Measurements from ENCODE around the gene UXT.

UXT gene

DNA sequence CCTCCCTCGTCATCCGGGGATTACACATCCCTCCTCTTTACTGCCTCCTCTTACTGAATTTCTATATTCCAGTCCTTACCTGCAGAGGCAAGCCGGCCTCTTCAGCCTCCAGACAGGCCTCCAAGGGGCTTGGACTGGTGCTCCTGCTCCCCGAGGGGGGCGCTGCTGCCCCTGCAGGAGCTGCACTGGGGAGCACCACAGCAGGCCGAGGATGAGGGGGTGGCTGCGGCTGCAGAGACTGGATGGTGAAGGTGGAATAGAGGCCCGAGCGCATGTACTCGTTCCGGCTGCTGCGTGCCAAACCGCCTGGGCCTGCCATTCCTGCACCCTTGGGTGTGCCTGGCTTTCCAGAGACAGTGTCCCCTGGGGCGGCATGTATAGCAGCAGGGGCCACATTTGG lies 20.2 kb downstream of the UXT start:
- H3K4me3 ChIP-seq (ENCODE audit: low read depth, low read length), result no peak overlapping the region
- in situ Hi-C loops (cut with HindIII; ENCODE audit: low sequenced_read_pairs), result no loop called here
- no peak for DNase-seq (ENCODE audit: low read depth, low spot score)
- TF ChIP-seq, protein P1, sequence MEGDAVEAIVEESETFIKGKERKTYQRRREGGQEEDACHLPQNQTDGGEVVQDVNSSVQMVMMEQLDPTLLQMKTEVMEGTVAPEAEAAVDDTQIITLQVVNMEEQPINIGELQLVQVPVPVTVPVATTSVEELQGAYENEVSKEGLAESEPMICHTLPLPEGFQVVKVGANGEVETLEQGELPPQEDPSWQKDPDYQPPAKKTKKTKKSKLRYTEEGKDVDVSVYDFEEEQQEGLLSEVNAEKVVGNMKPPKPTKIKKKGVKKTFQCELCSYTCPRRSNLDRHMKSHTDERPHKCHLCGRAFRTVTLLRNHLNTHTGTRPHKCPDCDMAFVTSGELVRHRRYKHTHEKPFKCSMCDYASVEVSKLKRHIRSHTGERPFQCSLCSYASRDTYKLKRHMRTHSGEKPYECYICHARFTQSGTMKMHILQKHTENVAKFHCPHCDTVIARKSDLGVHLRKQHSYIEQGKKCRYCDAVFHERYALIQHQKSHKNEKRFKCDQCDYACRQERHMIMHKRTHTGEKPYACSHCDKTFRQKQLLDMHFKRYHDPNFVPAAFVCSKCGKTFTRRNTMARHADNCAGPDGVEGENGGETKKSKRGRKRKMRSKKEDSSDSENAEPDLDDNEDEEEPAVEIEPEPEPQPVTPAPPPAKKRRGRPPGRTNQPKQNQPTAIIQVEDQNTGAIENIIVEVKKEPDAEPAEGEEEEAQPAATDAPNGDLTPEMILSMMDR (IDR thresholded peaks at IDR 0.05; ENCODE audit: low read depth, low read length), result no peak

DNA sequence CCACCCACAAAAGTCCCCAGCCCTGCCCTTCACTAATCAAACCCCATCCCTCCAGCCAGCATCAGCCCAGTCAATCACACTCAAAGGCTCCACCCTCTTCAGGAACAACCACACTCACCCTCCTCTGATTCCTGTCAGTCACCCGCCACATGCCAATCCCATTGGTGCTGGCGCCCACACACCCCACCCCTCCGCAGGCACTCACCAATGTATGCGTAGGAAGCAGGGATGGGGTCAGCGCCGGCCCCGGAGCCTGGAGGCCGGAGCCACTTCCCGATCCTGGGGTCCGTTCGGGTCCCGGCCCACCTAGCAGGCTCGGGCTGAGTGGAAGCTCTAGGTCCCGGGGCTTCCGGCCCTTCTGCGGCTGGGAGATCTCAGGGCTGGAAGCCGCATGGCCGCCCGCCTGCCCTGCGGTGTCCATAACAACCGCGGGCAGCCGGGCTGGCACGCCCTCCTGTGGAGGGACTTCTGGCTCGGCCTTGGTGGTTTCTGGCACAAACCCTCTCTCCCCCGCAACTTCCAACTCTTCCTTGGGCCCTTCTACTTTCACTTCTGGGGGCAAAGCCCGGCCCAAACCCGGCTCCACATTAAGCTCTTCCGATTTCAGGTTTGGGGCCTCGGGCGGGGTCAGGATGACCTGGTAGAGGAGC lies 21.3 kb downstream of the UXT start:
- DNase-seq (ENCODE audit: low read depth, low spot score), result peak; percentile 54
- TF ChIP-seq, protein P1 (IDR thresholded peaks at IDR 0.05; ENCODE audit: low read depth, low read length), result peak; percentile 26
- peak overlapping the region; percentile 7 for H3K4me3 ChIP-seq (ENCODE audit: low read depth, low read length)
- in situ Hi-C loops (cut with HindIII; ENCODE audit: low sequenced_read_pairs), result no loop called here

DNA sequence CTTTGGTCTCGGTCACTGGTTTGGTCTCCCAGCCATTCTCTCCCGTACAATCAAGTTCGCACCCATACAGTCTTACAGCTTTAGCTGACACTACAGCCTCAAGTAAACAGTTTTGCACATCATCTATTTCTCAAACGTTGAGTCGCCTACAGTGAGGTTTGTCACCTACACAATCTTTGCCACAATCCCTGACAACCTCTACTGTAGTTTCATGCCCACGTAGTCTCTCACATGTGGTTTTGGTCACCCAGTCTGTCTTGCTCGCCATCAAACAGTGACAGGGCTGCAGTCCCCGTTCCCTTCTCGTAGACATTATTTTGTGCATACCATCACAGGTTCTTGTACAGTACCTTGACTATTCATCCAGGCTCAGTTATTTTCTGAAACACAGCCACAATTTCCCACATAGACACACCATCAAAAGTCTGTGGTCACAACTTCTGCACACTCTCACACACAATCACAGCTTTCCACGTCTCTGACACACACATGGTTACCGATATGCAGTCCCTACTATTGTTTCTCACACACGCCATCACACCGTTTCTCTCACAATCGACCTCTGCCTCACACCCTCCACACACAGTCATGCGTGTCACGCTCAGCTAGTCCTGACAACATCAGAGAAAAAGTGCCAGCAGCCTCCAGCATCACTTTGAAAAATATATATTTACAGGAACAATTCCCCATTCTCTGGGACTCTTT lies 24.0 kb downstream of the UXT start:
- DNase-seq (ENCODE audit: low read depth, low spot score), result no peak
- in situ Hi-C loops (cut with HindIII; ENCODE audit: low sequenced_read_pairs), result no loop called here
- TF ChIP-seq, protein P1 (IDR thresholded peaks at IDR 0.05; ENCODE audit: low read depth, low read length), result no peak
- H3K4me3 ChIP-seq (ENCODE audit: low read depth, low read length), result no peak overlapping the region

DNA sequence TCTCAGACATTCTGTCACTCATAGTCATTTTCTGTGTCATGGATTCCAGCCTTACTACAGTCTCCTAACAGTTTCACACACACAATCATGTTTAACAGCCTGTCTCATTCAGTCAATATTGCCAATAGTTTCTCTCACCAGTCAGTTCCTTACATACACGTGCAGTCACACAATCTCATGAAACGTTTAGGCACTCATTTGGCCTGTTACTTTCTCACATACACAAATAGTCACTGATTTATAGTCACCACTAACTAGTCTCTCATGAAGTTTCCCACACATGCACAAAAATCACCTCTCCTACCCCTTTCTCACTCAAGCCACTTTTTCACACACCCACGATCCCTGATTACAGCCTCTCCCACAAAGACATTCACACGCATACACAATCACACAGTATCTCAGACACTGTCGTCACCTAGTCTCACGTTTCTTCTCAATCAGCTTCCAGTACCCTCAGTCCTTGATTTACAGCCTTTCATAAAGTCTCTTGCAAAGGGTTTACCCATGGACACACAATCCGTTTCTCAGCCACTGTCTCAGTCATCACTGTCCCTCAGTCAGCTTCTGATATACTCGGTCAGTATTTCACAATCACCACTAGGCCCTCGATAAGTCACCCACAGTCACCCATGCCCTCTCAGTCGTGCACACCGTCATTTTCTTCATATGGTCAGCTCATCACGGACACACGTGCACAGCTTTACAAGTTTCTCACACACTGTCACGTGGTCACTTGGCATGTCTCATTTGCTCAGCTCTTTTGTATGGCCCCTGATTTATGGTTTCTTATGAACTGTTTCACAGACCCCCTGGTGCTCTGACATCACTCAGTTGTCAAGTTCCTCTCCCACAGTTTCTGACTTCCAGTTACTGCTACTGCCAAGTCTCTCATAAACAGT lies 25.0 kb downstream of the UXT start:
- TF ChIP-seq, protein P1 (IDR thresholded peaks at IDR 0.05; ENCODE audit: low read depth, low read length), result no peak
- no peak for DNase-seq (ENCODE audit: low read depth, low spot score)
- no peak overlapping the region for H3K4me3 ChIP-seq (ENCODE audit: low read depth, low read length)
- in situ Hi-C loops (cut with HindIII; ENCODE audit: low sequenced_read_pairs), result no loop called here

DNA sequence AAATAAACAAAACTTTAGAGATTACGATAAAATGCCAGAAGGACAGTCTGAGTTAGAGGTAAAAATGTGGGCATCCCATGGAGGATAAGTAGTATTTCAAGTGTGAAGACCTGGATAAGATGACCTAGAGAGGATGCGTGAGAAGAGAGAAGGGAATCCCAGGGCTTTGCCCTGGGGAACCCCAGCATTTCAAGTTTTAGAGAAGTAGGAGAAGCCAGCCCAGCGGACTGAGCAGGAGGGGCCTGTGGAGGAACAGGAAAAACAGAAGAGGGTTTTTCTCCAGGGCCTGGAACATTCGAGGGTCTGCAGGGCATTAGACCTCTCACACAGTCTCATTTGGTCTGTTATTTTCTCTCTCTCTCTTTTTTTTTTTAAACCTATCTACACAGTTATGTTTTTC lies 26.3 kb downstream of the UXT start:
- no peak overlapping the region for H3K4me3 ChIP-seq (ENCODE audit: low read depth, low read length)
- TF ChIP-seq, protein P1 (IDR thresholded peaks at IDR 0.05; ENCODE audit: low read depth, low read length), result no peak
- no peak for DNase-seq (ENCODE audit: low read depth, low spot score)
- in situ Hi-C loops (cut with HindIII; ENCODE audit: low sequenced_read_pairs), result no loop called here

DNA sequence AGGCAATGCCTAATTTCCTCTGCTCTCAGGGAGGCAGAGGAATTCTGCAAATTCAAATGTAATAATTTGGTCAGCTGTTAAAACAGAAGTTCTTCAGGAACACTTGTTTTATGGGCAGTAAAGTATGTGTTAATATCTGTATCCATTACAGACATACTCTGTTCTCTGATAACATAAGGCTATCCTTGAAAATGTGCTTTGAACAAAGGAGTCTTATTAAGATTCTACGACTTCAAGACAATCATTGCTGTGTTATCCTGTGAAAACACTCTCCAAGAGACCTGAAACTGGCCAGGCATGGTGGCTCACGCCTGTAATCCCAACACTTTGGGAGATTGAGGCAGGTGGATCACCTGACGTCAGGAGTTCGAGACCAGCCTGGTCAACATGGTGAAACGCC lies 27.3 kb downstream of the UXT start:
- in situ Hi-C loops (cut with HindIII; ENCODE audit: low sequenced_read_pairs), result no loop called here
- TF ChIP-seq, protein P1 (IDR thresholded peaks at IDR 0.05; ENCODE audit: low read depth, low read length), result no peak
- H3K4me3 ChIP-seq (ENCODE audit: low read depth, low read length), result no peak overlapping the region
- DNase-seq (ENCODE audit: low read depth, low spot score), result no peak

Data from astrocyte of the spinal cord (primary cell).